M059J (cell line): Measurements from ENCODE around the gene RAB3B. TPM values are rescaled to one million over a fixed set of nuclear protein-coding genes. Genes with fewer than 3 reads are reported as not detected.
A peak's percentile ranks its signal among the peaks of the same experiment; 100 is the strongest.
"Not testable (repeated sequence)": the region's sequence is repeated elsewhere in the genome, so short reads cannot be mapped to it uniquely, and the experiment has no call there.

Source experiments
- DNase-seq: peaks from one replicate; pipeline ENCODE4 v3.0.0-alpha.2; 2012; ENCODE audit warnings: low read depth
- total RNA-seq: library from RNA; depleted of rRNA; stranded (reverse); fragments of >200 nt; shearing (Covaris generic); gene quantifications from 2 replicates; pipeline ENCODE4 v1.2.3, GENCODE V29; 2014; rRNA removed

RAB3B gene
- 7.4 and 12.6 TPM in 2 replicates for total RNA-seq

- peak; percentile 74 for DNase-seq
Measured at GRCh38 chr1:51990478-51990965, at the start of gene RAB3B. RAB3B (minus strand) TSS chr1:51990700; CDS start chr1:51977117, 13,583 bp downstream.

GRCh38 chr1:52037909-52038308 lies 47.4 kb upstream of the RAB3B start:
- DNase-seq = no peak

DNA sequence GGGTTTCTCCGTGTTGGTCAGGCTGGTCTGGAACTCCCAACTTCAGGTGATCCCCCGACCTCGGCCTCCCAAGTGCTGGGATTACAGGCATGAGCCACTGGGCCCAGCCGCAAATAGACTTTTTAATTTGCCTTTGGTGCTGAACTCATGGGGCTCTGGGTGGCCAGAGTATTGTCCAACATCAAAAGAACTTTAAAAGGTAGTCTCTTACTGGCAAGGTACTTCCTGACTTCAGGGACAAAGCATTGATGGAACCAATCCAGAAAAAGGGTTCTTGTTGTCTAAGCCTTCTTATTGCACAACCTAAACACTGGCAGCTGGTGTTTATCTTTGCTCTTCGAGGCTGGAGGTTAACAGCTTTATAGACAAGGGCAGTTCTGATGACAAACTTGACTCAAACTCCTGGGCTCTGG lies 46.9 kb upstream of the RAB3B start:
- DNase-seq = peak; percentile 62

- no peak for DNase-seq
Measured at GRCh38 chr1:52034050-52034384, 43.5 kb upstream of the RAB3B start.

GRCh38 chr1:52033190-52034049 lies 42.9 kb upstream of the RAB3B start, which contains the start of gene KTI12:
KTI12 (minus strand) TSS chr1:52033810; CDS start chr1:52033761, 49 bp downstream.
- DNase-seq = peak; percentile 93

GRCh38 chr1:52032785-52033131 lies 42.3 kb upstream of the RAB3B start:
- DNase-seq = peak; percentile 79

DNA sequence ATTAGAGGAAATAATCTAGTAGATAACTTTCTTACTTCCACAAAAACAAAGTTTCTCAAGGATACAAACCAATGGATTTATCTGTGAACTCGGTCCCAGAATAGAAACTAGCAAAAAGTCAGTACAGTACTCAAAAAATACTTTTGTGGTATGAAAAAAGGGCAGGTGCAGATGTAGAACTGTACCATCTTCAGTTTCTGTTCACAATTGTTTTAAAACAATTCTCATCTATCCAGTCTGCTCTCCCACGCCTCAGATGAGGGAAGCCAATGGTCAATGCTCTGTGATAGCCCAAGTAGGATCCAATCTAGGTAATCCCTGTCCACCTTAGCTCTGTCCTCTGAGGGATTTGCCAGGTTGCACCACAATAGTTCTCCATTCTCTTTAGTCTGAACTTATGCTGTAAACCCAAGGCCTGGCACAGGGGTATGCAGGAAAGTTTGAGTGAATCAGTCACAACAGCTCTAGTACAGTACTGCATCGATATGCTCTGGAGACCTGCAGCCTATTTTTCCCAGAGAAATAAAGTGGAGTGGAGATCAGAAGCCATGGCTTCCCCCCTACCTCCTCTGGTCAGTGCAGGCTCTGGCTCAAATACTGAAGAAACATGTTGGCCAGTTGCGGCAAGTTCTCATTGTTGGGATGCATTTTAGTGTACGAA lies 41.8 kb upstream of the RAB3B start:
- DNase-seq = no peak

- not testable (repeated sequence) for DNase-seq
Measured at GRCh38 chr1:52028839-52029238, 38.3 kb upstream of the RAB3B start.

DNA sequence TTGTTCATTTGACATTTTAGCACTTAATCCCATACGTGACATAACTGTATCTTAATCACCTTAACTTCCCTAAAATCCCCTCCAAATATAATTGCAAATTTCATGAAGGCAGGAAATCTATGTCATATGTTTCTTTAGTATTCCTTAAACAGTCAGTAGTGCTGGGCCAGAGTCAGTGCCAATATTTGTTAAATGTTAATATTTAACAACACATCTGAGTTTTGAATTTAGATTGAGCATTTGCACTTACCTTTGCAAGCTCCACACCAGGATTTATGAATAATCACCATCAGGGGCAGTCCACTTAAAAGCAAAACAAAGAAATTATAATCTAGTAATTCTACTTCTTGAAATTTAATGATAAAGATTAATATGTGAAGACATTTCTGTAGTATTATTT lies 37.8 kb upstream of the RAB3B start:
- no peak for DNase-seq

DNA sequence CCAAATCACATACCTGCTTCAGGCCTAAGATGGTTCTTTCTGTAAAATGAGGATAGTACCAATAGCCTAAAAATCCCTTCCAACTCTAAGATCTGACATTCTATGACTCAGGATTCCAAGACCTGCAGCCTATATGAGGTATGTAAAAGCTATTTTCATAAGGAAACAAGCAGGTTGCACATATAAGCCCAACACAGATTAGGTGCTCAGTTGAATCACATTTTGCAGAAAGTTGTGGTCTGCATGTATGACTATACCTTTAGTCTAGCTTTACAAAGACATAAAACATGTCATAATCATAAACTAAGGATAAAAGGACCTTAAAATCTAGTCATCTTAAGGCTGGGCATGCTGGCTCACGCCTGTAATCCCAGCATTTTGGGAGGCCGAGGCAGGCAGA lies 35.8 kb upstream of the RAB3B start:
- DNase-seq = no peak

- DNase-seq = no peak
Measured at GRCh38 chr1:52022133-52022532, 31.6 kb upstream of the RAB3B start.

- DNase-seq = no peak
Measured at GRCh38 chr1:52008071-52008809, 17.7 kb upstream of the RAB3B start.

- DNase-seq = no peak
Measured at GRCh38 chr1:52007215-52008002, 16.9 kb upstream of the RAB3B start.

DNA sequence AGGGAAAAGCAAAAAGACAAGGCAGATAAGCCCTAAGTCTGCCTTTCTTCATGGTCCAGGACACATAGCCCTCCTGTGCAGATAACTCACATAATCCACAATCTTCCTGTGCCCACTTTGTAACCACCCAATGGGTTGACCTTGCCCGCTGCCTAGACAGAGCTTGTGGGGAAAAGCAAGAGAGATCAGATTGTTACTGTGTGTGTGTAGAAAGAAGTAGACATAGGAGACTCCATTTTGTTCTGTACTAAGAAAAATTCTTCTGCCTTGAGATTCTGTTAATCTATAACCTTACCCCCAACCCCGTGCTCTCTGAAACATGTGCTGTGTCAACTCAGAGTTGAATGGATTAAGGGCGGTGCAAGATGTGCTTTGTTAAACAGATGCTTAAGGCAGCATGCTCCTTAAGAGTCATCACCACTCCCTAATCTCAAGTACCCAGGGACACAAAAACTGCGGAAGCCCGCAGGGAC lies 15.6 kb upstream of the RAB3B start:
- DNase-seq = not testable (repeated sequence)

DNA sequence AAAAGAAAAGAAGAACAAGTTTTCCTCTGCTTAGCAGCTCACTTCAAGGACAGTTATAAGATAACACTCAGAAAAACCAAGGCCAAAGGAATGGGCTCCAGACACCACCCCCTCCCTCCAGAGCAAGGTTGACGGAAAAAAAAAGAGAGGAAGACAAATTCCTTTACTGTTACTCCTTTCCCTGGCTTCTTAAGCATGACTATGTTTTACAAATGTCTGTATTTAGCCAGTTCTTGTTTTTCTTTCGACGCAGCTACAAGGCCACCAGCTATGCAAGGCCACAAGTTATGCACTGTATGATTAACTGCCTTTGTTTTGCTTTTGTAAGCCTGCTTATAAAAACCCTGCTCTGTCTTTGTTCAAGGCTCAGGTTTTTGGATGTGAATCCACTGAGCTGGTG lies 15.0 kb upstream of the RAB3B start:
- DNase-seq = peak; percentile 69

GRCh38 chr1:52003877-52004276 lies 13.4 kb upstream of the RAB3B start:
- no peak for DNase-seq

DNA sequence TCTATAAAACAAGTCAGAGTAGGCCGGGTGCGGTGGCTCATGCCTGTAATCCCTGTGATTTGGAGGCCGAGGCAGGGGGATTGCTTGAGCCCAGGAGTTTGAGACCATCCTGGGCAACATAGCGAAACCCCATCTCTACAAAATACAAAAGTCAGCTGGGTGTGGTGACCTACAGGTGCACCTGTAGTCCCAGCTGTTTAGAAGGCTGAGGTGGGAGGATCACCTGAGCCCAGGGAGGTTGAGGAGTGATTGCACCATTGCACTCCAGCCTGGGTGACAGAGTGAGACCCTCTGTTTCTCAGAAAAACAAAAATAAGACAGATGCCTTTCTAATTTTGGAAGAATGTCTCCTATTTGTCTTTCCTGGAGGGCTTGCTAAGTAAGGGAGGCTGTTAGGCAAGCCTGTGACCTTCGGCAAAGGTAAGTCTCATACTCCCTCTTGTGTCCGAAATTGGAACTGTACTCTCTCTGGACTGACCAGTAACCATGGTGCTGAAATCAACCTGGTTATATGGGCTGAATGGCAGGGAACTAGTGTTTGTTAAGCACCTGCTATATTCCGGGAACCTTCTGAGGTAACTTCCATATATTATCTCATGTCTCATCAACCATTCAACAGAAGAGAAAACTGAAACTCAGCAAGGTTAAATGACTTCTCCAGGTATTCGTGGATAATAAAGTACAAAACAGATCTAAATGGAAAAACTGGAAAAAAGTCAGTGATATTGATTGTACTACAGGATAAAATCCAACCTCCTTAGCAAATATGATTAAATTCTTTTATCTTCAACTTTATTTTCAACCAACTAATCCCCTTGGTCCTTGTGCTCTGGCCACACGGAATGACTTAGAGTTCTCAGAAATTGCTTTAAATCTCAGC lies 11.8 kb upstream of the RAB3B start:
- DNase-seq = peak; percentile 86

GRCh38 chr1:51998701-51999100 lies 8.2 kb upstream of the RAB3B start:
- no peak for DNase-seq

DNA sequence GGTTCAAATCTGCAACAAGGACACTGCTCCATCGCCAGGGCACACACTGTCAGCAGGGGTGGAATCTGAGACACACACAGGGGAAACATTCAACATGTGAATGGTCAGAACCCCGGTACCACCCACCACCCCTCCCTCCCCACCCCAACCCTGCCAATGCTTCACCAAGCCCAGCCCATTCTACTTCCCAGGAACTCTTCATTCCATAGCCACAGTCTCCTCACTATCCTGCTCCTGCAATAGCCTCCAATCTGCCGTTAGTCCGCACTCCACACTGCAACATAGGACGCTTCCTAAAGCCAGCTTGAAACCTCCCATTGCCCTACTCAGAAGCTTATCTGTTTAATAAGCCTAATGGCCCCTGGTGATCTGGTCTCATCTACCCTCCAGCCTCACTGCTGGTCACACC lies 7.5 kb upstream of the RAB3B start:
- no peak for DNase-seq
